GM19468 (cell line): ENCODE measurements around the gene GDF7.

Experiments used
- ATAC-seq: cut with Tn5 transposase; IDR thresholded peaks from one replicate; pipeline ENCODE4 v1.9.1; 2021; ENCODE audit warnings: mild to moderate bottlenecking, moderate library complexity, moderate number of reproducible peaks; ENCODE audit not compliant: unreplicated experiment; ENCODE audit errors: extremely low read depth

The GDF7 gene

DNA sequence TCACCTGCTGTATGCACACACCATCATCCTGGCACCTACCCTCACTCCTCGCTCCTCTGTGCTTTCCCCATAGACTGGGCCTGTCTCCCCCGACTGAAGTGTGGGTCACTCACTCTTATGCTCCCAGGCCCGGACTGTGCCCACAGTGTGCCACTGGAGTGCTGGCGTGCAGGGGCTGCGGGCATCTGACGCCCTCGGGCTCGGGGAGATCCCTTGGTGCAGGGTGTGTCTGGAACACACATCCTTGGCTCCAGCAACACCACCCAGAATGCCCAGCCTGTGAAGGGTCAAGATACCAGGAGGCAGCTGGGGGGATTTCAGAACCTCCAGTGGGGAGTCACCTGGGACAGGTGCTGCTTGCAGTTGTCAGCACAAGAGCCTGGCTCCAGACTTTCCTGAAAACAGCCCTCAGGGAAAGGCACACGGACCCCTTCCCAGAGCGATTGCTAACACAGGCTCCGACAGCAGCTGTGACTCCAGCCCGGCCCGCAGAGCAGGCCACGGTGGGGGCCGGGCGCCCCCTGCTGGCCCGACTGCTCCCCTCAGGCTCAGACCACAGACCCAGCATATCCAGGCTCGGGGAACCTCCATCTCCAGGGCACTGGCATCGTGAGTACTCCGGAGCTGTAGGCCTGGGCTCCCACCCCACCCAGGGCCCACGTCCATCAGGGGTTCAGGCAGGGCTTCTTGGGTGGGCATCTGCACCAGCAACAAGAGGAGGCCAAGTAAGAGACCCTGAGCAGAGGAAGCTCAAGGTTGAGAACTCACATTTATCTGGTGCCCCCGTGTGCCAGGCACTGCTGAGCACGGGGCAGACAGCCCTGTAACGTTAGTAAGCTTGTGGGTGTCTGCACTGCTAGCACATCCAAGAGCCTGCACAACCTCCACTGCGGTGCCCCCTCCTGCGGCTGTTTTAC, 24.6 kb upstream of the GDF7 start:
- ATAC-seq: peak; percentile 84

DNA sequence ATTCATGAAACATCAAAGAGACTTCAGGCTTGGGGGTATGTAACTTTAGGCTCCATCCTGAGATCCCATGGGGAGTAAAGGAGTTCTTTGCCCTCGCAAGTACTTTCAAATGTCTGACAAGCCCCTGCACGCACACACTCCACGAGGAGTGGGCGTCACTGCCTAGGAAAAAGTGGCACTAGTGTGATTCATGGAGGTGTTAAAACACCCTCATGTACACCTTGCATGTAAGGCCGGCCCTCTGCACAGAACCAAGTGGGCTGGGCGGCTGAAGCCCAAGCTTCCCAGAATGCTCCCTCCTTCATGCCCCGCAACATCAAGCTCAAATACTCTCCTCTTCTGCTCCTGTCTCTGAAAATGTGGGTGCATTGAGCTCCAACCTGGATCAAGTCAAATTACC, 23.9 kb upstream of the GDF7 start:
- ATAC-seq: no peak

- ATAC-seq: no peak
These were observed 23.1 kb upstream of the GDF7 start for GRCh38 chr2:20643826-20644225.

DNA sequence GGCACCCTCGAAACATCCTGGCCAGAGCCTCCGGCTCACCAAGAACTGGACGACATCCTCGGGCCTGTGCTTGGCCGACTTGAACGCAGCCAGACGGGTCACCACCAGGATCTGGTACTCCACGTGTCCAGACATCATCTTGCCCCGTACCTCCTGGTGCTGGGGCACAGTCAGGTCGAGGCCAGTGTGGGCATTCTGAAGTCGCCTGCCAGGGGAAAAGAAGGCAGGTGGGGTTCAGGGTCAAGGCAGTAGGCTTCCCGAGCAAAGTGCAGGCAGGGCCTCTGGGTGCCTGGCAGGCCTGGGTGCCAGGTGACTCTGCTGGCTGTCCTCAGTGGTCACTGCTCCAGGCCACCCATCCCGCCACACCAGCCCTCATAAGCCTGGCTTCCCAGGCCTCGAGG, 21.6 kb upstream of the GDF7 start:
- no peak for ATAC-seq

- ATAC-seq: no peak
These were observed 21.2 kb upstream of the GDF7 start for GRCh38 chr2:20645761-20646160.

GRCh38 chr2:20646446-20646845, 20.5 kb upstream of the GDF7 start:
- no peak for ATAC-seq

GRCh38 chr2:20647211-20647610, 19.7 kb upstream of the GDF7 start:
- no peak for ATAC-seq

DNA sequence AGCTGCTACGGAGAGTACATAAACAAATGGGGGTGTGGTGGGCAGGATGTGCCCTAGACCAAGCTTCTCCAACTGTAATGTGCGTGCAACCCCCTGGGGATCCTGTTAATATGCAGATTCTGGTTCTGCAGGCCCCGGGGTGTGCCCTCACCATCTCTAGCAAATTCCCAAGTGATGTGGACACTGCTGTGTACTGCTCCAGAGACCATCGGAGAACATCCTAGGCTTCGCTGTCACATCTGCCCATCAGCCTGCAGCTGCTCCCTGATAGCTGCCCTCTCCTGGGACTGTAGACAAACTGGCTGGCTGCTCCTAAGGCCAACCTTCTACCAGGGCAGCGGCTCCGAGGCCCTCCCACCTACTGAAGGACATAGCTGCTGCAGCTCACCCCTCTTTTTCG, 19.2 kb upstream of the GDF7 start:
- ATAC-seq: no peak

DNA sequence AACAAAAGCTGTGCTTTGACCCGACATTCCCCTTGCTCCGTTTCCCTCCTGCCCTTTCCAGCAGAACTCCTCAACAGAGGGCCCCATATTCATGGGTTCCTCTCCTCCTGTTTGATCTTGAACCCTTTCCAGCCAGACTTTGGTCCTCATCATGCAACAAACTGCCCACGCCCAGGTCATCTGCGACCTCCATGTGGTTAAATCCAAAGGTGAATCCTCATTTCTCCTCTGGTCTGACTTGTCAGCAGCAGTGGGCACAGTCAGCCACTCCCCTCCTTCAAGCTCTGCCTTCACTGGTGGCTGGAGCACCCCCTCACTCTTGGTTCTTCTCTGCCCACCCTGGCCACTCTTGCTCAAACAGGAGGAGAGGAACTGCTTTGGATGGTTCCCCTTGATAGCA, 18.7 kb upstream of the GDF7 start:
- ATAC-seq: no peak

- ATAC-seq: no peak
These were observed 18.1 kb upstream of the GDF7 start for GRCh38 chr2:20648831-20649230.

DNA sequence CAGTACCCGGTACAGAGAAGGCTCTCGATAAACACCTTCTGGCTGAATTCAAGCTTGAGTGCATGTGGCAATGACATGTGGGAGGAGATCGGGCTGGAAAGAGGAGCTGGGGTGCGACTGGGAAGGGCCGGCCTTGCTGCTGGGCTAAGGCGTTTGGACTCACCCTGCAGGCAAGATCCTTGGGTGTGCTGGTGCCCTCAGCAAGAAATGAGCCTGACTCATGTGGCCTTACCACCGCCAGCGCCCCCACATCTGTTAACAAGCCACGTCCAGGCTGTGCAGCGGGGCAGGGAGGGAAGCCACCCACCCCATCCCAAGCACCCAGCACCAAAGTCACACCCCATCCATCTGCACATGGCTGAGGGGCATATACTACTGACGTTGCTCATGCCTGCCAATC, 17.4 kb upstream of the GDF7 start:
- no peak for ATAC-seq

GRCh38 chr2:20649976-20650375, 17.0 kb upstream of the GDF7 start:
- no peak for ATAC-seq

GRCh38 chr2:20650393-20650876, 16.5 kb upstream of the GDF7 start:
- ATAC-seq: no peak

DNA sequence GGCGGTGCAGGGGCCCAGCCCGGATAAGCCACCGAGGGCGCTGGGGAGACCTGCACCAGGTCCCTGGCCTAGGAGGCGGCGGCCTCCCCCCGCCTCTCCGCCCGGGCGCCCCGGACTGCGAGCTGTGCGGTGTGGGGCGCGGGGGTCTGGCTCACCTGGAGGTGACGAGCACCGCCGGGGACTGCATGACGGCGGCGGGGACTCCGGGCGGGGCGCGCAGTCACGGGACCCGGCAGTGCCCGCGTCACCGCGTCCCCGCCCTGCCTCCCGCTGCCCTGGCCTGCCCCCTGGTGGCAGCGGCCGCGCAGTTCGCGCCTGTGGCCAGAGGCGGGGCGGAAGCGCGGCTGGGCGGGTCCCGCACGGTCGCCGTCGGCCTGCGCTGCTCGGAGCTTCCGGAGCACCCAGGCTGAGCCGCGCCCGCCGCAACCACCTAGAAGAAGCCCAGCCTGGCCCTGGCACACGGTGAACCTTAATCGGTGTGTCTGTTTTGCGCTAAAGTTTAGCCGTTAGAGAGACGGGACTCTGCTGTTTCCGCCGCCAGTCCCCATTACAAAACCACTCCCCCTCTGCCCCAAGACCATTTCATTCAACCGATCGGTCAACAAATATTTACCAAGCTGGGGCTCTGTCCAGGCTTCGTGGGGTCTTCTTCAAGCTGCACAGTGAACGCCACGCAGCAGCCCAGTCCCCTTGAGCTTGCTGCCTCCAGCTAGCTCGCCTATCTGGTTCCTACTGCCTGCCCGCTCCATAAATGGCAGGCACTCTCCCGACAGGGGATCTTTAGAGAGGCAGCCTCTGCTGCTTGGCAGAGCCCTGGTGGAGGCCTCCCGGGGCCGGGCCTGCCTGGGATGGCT, 15.8 kb upstream of the GDF7 start, which contains the start of gene HS1BP3:
TSS of gene HS1BP3 (minus strand) at position 222 of the 854 bp plus-strand sequence. CDS start at position 187, 35 bp downstream.
- ATAC-seq: peak; percentile 95

DNA sequence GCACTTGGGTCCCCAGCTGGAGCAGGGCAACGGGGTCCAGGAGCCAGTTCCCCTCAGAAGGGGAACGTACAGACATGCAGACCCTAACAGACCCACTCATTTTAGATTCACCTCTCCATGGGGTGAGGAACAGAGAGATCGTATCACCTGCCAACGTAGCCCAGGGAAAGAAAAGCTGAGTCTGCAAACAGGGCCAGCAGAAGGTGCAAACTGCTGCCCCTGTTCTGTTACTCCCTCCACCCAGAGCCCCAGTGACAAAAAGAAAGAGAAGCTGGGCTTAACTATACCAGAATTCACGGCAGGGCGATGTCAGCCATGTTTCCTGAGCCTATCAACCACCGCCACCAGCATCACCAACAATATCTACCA, 15.2 kb upstream of the GDF7 start:
- no peak for ATAC-seq

DNA sequence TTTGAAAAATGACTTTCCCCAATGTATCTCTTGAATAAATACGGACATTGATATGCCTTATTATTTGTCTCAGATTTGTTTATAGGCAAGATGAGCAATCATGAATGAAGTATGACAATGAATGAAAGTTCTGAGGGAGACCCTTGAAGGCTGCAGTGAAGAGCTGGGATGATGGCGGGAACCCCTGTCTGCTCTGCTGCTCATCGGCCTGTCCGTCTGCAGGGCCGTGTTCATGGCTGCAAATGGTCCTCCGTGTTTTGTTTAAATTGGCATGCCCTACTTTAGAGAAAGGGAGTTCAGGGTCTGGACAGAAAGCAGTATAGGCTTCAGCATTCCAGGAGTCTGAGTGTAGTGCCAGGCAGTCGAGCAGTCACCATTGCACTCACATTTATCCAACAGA, 14.8 kb upstream of the GDF7 start:
- ATAC-seq: no peak

- no peak for ATAC-seq
These were observed 14.0 kb upstream of the GDF7 start for GRCh38 chr2:20652673-20653575.

- ATAC-seq: no peak
These were observed 13.0 kb upstream of the GDF7 start for GRCh38 chr2:20653695-20654534.

DNA sequence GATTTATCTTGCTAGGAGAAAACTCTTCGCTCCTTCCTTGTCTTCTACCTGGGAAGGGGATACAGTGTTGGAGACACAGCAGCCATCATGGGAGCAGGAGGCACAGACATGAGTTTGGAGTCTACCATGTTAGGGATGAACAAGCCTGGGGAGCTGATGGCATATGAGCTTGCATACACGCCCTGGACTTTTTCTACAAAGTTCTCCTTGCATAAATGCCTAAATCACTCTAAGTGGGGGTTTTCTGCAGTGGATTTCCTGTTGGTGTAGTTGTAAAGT, 12.5 kb upstream of the GDF7 start:
- ATAC-seq: no peak
